ENCODE data around the gene PAFAH1B2.
A peak's percentile ranks its signal among the peaks of the same experiment; 100 is the strongest.
"Not testable (repeated sequence)": the region's sequence is repeated elsewhere in the genome, so short reads cannot be mapped to it uniquely, and the experiment has no call there.

PAFAH1B2 gene

GRCh38 chr11:117175104-117175503, 31.0 kb downstream of the PAFAH1B2 start:
- no peak for DNase-seq
- peaks cover 4 to 8% of the 10 kb centered on the region in 2 donors for H3K36me3 Mint-ChIP-seq
- no peaks in the 10 kb centered on the region for H3K9me3 Mint-ChIP-seq
- H3K27ac Mint-ChIP-seq, result no peak overlapping the region
- peaks cover 17 to 33% of the 10 kb centered on the region in 2 donors for H3K4me1 Mint-ChIP-seq
- no peak overlapping the region for H3K4me3 Mint-ChIP-seq
- no peak for ATAC-seq (replicated peaks)
- no peaks in the 10 kb centered on the region for H3K27me3 Mint-ChIP-seq

- no peak overlapping the region for H3K27ac Mint-ChIP-seq
- peaks cover 4 to 8% of the 10 kb centered on the region in 2 donors for H3K36me3 Mint-ChIP-seq
- DNase-seq, result no peak
- H3K9me3 Mint-ChIP-seq, result no peaks in the 10 kb centered on the region
- no peak for ATAC-seq (replicated peaks)
- no peaks in the 10 kb centered on the region for H3K27me3 Mint-ChIP-seq
- H3K4me1 Mint-ChIP-seq, result peaks cover 20 to 39% of the 10 kb centered on the region in 2 donors
- H3K4me3 Mint-ChIP-seq, result no peak overlapping the region
Measured at GRCh38 chr11:117175781-117176180, 31.7 kb downstream of the PAFAH1B2 start.

- Mint-ChIP-seq H3K27me3 (no peaks in the 10 kb centered on the region), H3K4me1 (peaks cover 24 to 41% of the 10 kb centered on the region in 2 donors), H3K9me3 (no peaks in the 10 kb centered on the region), H3K27ac (no peak overlapping the region), H3K36me3 (peaks cover 8 to 12% of the 10 kb centered on the region in 2 donors), H3K4me3 (no peak overlapping the region)
- DNase-seq (no peak), ATAC-seq (replicated peaks) (no peak)
Measured at GRCh38 chr11:117176186-117176585, 32.1 kb downstream of the PAFAH1B2 start.

DNA sequence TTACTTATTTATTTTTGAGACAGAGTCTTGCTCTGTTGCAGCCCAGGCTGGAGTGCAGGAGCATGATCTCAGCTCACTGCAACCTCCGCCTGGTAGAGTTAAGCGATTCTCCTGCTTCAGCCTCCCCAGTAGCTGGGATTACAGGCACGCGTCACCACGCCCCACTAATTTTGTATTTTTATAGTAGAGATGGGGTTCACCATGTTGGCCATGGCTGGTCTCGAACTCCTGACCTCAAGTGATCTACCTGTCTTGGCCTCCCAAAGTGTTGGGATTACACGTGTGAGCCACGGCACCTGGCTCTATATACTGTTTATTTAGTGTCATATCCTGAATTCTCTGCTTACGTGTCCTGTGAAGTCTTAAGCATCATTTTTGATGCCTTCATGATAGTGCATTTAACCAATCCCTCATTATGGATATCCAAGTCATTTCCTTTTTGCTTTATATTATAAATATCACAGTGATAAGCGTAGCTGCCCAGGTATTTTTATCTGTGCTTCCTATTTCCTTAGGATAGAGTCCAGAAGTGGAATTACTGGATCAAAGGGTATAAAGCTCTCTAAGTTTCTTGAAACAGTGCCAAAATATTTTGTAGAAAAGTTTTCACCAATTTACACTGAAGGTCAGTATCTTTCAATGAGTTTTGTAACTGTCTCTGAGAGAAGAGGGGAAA, 33.6 kb downstream of the PAFAH1B2 start:
- Mint-ChIP-seq H3K4me1 (peaks cover 21 to 45% of the 10 kb centered on the region in 2 donors), H3K27ac (peak overlapping the region; percentile 98), H3K36me3 (peaks cover 11 to 16% of the 10 kb centered on the region in 2 donors), H3K27me3 (no peaks in the 10 kb centered on the region), H3K4me3 (peak overlapping the region; percentile 98), H3K9me3 (no peaks in the 10 kb centered on the region)
- ATAC-seq (replicated peaks) (no peak), DNase-seq (no peak)

GRCh38 chr11:117178210-117179034, 34.3 kb downstream of the PAFAH1B2 start, which contains the start of gene SIDT2:
Gene SIDT2, plus strand, starts transcription at chr11:117178743. Its CDS starts 521 bp downstream, at chr11:117179264.
- peak within 1 kb of the TSS; percentile 98 for H3K27ac Mint-ChIP-seq
- peak; percentile 94 to 96 for ATAC-seq (replicated peaks)
- H3K36me3 Mint-ChIP-seq, result peaks cover 14 to 16% of the 10 kb centered on the region in 2 donors
- H3K4me1 Mint-ChIP-seq, result peaks cover 22 to 46% of the 10 kb centered on the region in 2 donors
- H3K9me3 Mint-ChIP-seq, result no peaks in the 10 kb centered on the region
- DNase-seq, result peak; percentile 85
- H3K4me3 Mint-ChIP-seq, result peak within 1 kb of the TSS; percentile 98
- no peaks in the 10 kb centered on the region for H3K27me3 Mint-ChIP-seq

DNA sequence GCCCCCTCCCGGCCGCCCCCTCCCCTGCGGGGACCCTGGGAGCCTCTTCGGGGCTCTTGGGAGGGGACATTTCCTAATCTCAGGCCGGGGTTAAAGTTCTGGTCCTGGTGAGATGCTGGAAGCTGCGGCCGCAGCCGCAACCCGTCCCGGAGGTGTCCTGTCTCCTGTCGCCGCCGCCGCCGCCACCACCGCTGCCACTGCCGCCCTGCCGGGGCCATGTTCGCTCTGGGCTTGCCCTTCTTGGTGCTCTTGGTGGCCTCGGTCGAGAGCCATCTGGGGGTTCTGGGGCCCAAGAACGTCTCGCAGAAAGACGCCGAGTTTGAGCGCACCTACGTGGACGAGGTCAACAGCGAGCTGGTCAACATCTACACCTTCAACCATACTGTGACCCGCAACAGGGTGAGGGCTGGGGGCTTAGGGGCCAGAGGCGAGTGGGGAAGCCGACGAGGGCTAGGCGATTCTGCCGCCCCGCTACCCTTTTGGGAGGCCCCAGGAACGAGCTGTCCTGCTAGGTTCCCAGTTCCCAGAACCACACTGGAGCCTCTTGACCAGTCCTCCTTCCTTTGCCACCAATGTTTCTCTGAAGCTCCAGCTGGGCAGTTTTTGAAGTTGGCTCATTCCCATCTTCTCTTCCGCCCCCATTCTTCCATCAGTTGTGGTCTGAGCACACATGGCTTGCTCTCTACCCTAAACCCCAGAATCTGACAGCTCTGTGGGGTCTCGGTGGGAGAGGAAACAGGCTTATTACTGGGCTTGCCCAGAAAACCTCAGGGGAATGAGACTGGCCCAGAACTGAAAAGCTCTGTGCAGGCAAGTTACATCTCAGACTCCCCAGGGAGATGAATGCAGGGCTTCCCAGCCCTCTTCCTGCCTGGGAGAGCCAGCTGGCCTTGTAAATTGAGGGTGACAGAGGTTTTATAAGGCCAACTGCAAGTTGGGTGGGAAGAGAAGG, 35.2 kb downstream of the PAFAH1B2 start:
- Mint-ChIP-seq H3K9me3 (no peaks in the 10 kb centered on the region), H3K4me1 (peaks cover 19 to 51% of the 10 kb centered on the region in 2 donors), H3K4me3 (peak overlapping the region; percentile 98), H3K27me3 (no peaks in the 10 kb centered on the region), H3K36me3 (peaks cover 19 to 20% of the 10 kb centered on the region in 2 donors), H3K27ac (peak overlapping the region; percentile 98)
- ATAC-seq (replicated peaks), result peak; percentile 60 to 61
- peak; percentile 33 for DNase-seq

DNA sequence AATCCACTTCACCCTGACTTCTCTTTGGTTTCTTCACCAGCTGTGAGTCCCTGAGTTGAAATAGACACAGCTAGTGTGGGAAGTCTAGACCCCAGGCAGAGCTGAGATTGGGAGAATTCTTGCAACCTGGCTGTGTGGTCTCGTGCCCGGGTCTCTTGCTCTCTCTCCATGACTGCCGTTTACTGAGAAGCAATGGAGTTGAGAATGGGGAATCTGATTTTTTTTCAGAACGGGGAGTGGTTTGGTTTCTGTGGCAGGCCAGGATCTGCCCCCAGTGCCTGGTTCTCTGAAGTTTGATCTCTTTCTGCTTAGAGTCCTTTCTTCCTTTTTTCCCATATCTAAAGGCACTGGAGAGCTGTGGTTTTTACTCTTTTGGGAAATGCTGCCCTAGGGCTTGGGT, 35.9 kb downstream of the PAFAH1B2 start:
- Mint-ChIP-seq H3K27me3 (no peaks in the 10 kb centered on the region), H3K4me3 (peak overlapping the region; percentile 98), H3K4me1 (peaks cover 20 to 55% of the 10 kb centered on the region in 2 donors)

DNA sequence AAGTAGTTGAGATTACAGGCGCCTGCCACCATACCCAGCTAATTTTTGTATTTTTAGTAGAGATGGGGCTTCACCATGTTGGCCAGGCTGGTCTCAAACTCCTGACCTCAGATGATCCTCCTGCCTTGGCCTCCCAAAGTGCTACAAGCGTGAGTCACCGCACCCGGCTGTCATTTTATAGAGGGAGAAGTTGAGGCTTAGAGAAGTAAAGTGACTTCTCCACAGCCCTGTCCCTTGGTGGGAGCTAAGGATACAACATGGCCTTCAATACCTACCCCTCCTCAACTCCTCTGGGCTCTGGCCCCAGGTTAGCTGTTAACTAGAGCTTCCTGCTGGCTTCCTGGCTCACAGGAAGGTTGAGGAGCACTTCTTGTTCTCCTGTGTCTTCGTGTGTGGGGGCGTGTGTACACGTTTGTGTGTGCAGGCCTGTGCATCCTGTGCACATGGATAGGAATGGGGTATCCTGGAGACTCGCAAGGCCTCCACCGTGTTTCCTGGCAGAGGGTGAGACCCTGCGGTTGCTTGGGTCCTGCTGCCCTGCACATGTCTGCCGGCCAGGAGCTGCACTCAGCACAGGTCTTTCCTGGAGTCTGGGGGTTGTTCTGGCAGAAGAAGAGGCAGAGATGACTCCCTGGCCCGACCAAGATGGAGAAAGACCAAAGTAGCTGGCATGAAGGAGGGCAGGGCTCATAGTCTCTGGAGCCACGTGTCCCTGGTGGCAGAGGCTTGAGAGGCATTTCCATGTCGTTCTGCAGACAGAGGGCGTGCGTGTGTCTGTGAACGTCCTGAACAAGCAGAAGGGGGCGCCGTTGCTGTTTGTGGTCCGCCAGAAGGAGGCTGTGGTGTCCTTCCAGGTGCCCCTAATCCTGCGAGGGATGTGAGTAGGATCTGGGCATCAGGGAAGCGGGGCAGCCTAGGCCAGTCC, 36.8 kb downstream of the PAFAH1B2 start:
- ATAC-seq (replicated peaks) (peak; percentile 14 to 26), DNase-seq (peak; percentile 37)
- Mint-ChIP-seq H3K27ac (peak overlapping the region; percentile 98), H3K36me3 (peaks cover 23 to 30% of the 10 kb centered on the region in 2 donors), H3K9me3 (no peaks in the 10 kb centered on the region), H3K4me1 (peaks cover 26 to 64% of the 10 kb centered on the region in 2 donors), H3K27me3 (no peaks in the 10 kb centered on the region), H3K4me3 (peak overlapping the region; percentile 58 to 98)

More for the DNA sequence above, 35.9 kb downstream of the PAFAH1B2 start:
- Mint-ChIP-seq H3K27ac (peak overlapping the region; percentile 98), H3K9me3 (no peaks in the 10 kb centered on the region), H3K36me3 (peaks cover 21% of the 10 kb centered on the region in 2 donors)
- no peak for DNase-seq
- ATAC-seq (replicated peaks), result no peak

DNA sequence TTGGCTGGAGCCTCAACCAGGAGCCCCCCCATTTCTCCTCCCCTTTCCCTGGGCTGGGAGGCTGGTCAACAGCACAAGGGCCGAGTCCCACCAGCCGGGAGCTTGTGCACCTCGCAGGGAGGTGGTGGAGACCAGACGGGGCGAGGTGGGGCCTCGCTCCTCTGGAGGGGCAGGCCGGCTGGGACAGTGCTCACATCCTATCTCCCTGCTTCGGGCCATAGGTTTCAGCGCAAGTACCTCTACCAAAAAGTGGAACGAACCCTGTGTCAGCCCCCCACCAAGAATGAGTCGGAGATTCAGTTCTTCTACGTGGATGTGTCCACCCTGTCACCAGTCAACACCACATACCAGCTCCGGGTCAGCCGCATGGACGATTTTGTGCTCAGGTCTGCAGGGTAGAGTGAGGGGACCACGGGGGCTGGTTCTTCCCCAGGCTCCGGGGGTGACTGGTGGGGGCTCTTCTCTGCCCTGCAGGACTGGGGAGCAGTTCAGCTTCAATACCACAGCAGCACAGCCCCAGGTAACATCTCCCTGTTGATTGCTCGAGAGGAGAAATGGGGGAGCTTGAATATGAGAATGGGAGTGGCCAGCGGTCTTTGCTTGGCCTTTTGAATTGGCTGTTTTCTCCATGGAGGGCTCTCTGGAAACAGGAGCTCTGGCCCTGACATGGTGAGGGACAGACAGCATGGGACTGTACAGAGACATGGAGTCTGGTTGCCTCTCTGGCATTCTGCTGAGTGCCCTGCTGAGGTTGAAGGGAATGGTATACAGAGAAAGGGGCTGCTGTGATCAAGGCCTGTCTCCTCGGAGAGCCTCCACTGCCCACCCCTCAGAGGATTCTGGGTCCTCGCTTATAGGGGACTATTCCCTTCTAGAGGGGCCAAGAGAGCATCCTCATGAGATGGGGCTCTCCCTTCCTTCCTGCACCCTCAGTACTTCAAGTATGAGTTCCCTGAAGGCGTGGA, 37.8 kb downstream of the PAFAH1B2 start:
- Mint-ChIP-seq H3K36me3 (peaks cover 29 to 38% of the 10 kb centered on the region in 2 donors), H3K4me1 (peaks cover 33 to 73% of the 10 kb centered on the region in 2 donors), H3K9me3 (no peaks in the 10 kb centered on the region), H3K4me3 (no peak overlapping the region), H3K27me3 (no peaks in the 10 kb centered on the region), H3K27ac (no peak overlapping the region)
- DNase-seq (no peak), ATAC-seq (replicated peaks) (no peak)

- no peak for ATAC-seq (replicated peaks)
- DNase-seq, result no peak
- no peak overlapping the region for H3K4me3 Mint-ChIP-seq
- H3K36me3 Mint-ChIP-seq, result peaks cover 32 to 44% of the 10 kb centered on the region in 2 donors
- no peak overlapping the region for H3K27ac Mint-ChIP-seq
- no peaks in the 10 kb centered on the region for H3K9me3 Mint-ChIP-seq
- no peaks in the 10 kb centered on the region for H3K27me3 Mint-ChIP-seq
- H3K4me1 Mint-ChIP-seq, result peaks cover 40 to 79% of the 10 kb centered on the region in 2 donors
Measured at GRCh38 chr11:117182551-117182935, 38.5 kb downstream of the PAFAH1B2 start.

DNA sequence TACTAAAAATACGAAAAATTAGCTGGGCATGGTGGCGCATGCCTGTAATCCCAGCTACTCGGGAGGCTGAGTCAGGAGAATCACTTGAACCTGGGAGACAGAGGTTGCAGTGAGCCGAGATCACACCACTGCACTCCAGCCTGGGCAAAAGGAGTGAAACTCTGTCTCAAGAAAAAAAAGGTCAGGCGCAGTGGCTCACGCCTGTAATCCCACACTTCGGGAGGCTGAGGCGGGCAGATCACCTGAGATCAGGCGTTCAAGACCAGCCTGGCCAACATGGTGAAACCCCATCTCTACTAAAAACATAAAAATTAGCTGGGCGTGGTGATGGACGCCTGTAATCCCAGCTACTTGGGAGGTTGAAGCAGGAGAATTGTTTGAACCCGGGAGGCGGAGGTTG, 39.1 kb downstream of the PAFAH1B2 start:
- not testable (repeated sequence) for DNase-seq; H3K27me3 Mint-ChIP-seq; H3K4me3 Mint-ChIP-seq; H3K9me3 Mint-ChIP-seq; ATAC-seq (replicated peaks)
- Mint-ChIP-seq H3K27ac (peak overlapping the region; percentile 37), H3K36me3 (peaks cover 39 to 51% of the 10 kb centered on the region in 2 donors), H3K4me1 (peaks cover 44 to 79% of the 10 kb centered on the region in 2 donors)

DNA sequence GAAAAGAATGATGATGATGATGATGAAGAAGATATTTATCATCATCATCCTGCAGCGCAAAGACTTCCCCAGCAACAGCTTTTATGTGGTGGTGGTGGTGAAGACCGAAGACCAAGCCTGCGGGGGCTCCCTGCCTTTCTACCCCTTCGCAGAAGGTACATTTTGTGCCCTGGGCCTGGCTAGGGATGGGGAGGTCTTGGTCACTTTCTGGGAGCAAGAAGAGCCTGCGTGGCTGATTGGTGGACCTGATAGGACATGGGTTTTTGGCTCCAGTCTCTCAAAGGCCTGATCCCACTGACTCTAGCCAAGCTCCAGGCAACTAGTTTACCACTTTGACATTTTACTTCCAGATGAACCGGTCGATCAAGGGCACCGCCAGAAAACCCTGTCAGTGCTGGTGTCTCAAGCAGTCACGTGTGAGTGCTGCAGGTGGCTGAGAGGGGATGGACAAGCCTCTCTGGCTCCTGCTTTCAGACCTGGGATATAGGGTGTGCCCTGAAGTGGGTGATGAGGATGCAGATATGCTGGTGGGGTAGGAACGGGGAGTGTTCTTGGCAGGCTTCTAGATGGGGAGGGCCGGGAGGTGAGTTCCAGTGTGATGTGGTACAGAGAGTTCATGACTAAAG, 39.8 kb downstream of the PAFAH1B2 start:
- DNase-seq, result no peak
- Mint-ChIP-seq H3K4me1 (peaks cover 48 to 85% of the 10 kb centered on the region in 2 donors), H3K36me3 (peaks cover 41 to 57% of the 10 kb centered on the region in 2 donors), H3K27me3 (no peaks in the 10 kb centered on the region), H3K27ac (peak overlapping the region; percentile 47), H3K4me3 (no peak overlapping the region), H3K9me3 (no peaks in the 10 kb centered on the region)
- ATAC-seq (replicated peaks), result no peak

Data from stimulated activated naive B cell treated with anti-CD40 and anti-IgM and Interleukin-4, amounts not matched to agents 10 μg/mL and 1 μg/mL and 100 μg/mL, for 72 hours (primary cell).